Mesenchymal stem cell (in vitro differentiated cells and primary cell): ENCODE measurements around the gene ATF6.

Experiments used
- DNase-seq: peaks from one replicate; pipeline ENCODE4 v3.0.0-alpha.2; 2013
- H2AFZ ChIP-seq: one replicate; pipeline ENCODE4 v1.6.1; 2013; ENCODE audit warnings: low read depth, mild to moderate bottlenecking, control low read depth, inconsistent platforms, low read length, moderate library complexity
- H2AK5ac ChIP-seq: 2 replicates; pipeline ENCODE4 v1.6.1; 2013; ENCODE audit warnings: low read length, moderate library complexity, mild to moderate bottlenecking, inconsistent platforms; ENCODE audit not compliant: severe bottlenecking
- H2BK120ac ChIP-seq: one replicate; pipeline ENCODE4 v1.6.1; 2013; ENCODE audit warnings: low read depth, mild to moderate bottlenecking, inconsistent platforms, low read length, moderate library complexity
- H2BK12ac ChIP-seq, 2 experiments: one replicate each; pipeline ENCODE4 v1.6.1; 2013; ENCODE audit warnings: inconsistent platforms in 2 of 2, low read length in 2 of 2, mild to moderate bottlenecking in 2 of 2, moderate library complexity in 2 of 2, control low read depth in 1 of 2
- H2BK15ac ChIP-seq: one replicate; pipeline ENCODE4 v1.6.1; 2013; ENCODE audit warnings: mild to moderate bottlenecking, low read depth, inconsistent platforms; ENCODE audit not compliant: poor library complexity, severe bottlenecking
- H2BK5ac ChIP-seq: 2 replicates; pipeline ENCODE4 v1.6.1; 2013; ENCODE audit warnings: low read depth, mild to moderate bottlenecking, low read length, control low read depth, inconsistent platforms; ENCODE audit not compliant: poor library complexity, severe bottlenecking
- H3K14ac ChIP-seq, 2 experiments: one replicate each; pipeline ENCODE4 v1.6.1; 2013; ENCODE audit warnings: inconsistent platforms in 2 of 2, low read length in 2 of 2, control low read depth in 1 of 2, mild to moderate bottlenecking in 1 of 2, moderate library complexity in 1 of 2
- H3K18ac ChIP-seq, 2 experiments: one replicate each; pipeline ENCODE4 v1.6.1; 2013; ENCODE audit warnings: inconsistent platforms in 2 of 2, low read length in 2 of 2, control low read depth in 1 of 2, low read depth in 1 of 2, mild to moderate bottlenecking in 1 of 2
- H3K23ac ChIP-seq, 2 experiments: one replicate each; pipeline ENCODE4 v1.6.1; 2013; ENCODE audit warnings: inconsistent platforms in 2 of 2, low read length in 2 of 2, mild to moderate bottlenecking in 2 of 2, moderate library complexity in 2 of 2, control low read depth in 1 of 2
- H3K27ac ChIP-seq: 2 replicates; pipeline ENCODE4 v1.5.1; 2013; ENCODE audit warnings: mild to moderate bottlenecking, moderate library complexity, low read length, control low read depth, inconsistent platforms; ENCODE audit not compliant: poor library complexity, severe bottlenecking
- H3K27me3 ChIP-seq, 2 experiments: 2 replicates each; pipeline versions ENCODE4 v1.6.1 to v1.7.0; 2013; ENCODE audit warnings: low read length in 2 of 2, mild to moderate bottlenecking in 2 of 2, moderate library complexity in 2 of 2, control low read depth in 1 of 2, inconsistent platforms in 1 of 2; ENCODE audit not compliant: control insufficient read depth in 1 of 2, insufficient read depth in 1 of 2
- H3K36me3 ChIP-seq, 2 experiments: 2 replicates each; pipeline versions ENCODE4 v1.6.1 to v1.7.0; 2013; ENCODE audit warnings: low read length in 2 of 2, control low read depth in 1 of 2, inconsistent platforms in 1 of 2, low read depth in 1 of 2, mild to moderate bottlenecking in 1 of 2; ENCODE audit not compliant: insufficient read depth in 2 of 2, control insufficient read depth in 1 of 2
- H3K4ac ChIP-seq, 2 experiments: one replicate each; pipeline ENCODE4 v1.6.1; 2013; ENCODE audit warnings: inconsistent platforms in 2 of 2, low read length in 2 of 2, mild to moderate bottlenecking in 2 of 2, moderate library complexity in 2 of 2, control low read depth in 1 of 2, low read depth in 1 of 2
- H3K4me1 ChIP-seq: 2 replicates; pipeline ENCODE4 v1.6.1; 2013; ENCODE audit warnings: low read depth, low read length, control low read depth; ENCODE audit not compliant: control insufficient read depth, insufficient read depth
- H3K4me2 ChIP-seq: 2 replicates; pipeline ENCODE4 v1.6.1; 2013; ENCODE audit warnings: low read length, mild to moderate bottlenecking, inconsistent platforms; ENCODE audit not compliant: poor library complexity, severe bottlenecking
- H3K4me3 ChIP-seq, 2 experiments: 2 replicates each; pipeline versions ENCODE4 v1.5.1 to v1.7.0; 2013; ENCODE audit warnings: low read length in 2 of 2, mild to moderate bottlenecking in 2 of 2, control low read depth in 1 of 2, low read depth in 1 of 2; ENCODE audit not compliant: insufficient read depth in 1 of 2
- H3K79me1 ChIP-seq: replicated peaks from 2 replicates; pipeline ENCODE4 v1.6.1; 2013; ENCODE audit warnings: mild to moderate bottlenecking, control low read depth, low read length, inconsistent platforms; ENCODE audit not compliant: poor library complexity, severe bottlenecking
- H3K9ac ChIP-seq: 2 replicates; pipeline ENCODE4 v1.7.0; 2013; ENCODE audit warnings: mild to moderate bottlenecking, low read length, moderate library complexity
- H3K9me3 ChIP-seq: 2 replicates; pipeline ENCODE4 v1.7.0; 2013; ENCODE audit warnings: mild to moderate bottlenecking, low read length; ENCODE audit not compliant: control insufficient read depth
- H4K8ac ChIP-seq: one replicate; pipeline ENCODE4 v1.6.1; 2013; ENCODE audit warnings: inconsistent platforms, mild to moderate bottlenecking, low read length, moderate library complexity
- H4K91ac ChIP-seq: one replicate; pipeline ENCODE4 v1.6.1; 2013; ENCODE audit warnings: mild to moderate bottlenecking, low read length, inconsistent platforms
- WGBS: methylation state at CpG from one replicate; pipeline ENCODE4 v1.1.7; 2013; ENCODE audit warnings: mixed read lengths; 5-methylcytosine and 5-hydroxymethylcytosine counted together

The ATF6 gene

DNA sequence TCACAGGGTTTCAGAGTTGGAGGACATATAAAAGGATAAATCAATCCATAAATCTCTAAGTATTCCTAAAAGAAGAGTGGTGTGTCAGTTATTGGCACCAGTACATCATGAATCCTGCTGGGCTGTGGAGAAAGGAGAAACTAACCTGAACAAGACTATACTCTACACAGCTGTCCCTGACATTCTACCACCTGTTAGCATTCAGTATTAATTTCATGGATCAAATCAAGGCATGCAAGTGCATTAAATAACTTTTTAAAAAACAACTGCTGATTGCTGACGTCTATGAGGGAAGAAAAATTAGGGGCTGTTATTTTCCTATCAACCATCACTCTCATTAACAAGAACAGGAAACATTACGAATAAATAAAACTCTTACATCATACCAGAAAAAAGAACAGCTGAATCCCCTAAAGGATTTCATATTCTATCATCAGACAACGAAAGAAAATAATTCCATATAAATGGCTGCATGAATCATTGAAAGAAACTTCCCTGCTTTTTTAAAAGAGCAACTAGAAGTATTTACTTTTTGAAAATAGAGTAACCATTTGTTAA, 121.7 kb downstream of the ATF6 start:
- WGBS = 100% methylated on average over 2 of the region's 3 CpGs
- Histone ChIP-seq H3K4me2 (no peak overlapping the region), H3K23ac (no peak overlapping the region), H2BK15ac (no peak overlapping the region), H2AFZ (no peak overlapping the region), H3K79me1 (no peaks in the 10 kb centered on the region), H2BK5ac (no peak overlapping the region), H2AK5ac (no peak overlapping the region), H2BK120ac (no peak overlapping the region), H3K27ac (no peak overlapping the region), H3K18ac (no peak overlapping the region), H3K27me3 (no peaks in the 10 kb centered on the region), H3K4me3 (no peak overlapping the region), H2BK12ac (no peak overlapping the region), H3K36me3 (peaks cover 5 to 12% of the 10 kb centered on the region in 2 experiments), H4K8ac (no peak overlapping the region), H4K91ac (no peak overlapping the region), H3K9me3 (no peaks in the 10 kb centered on the region), H3K4me1 (no peaks in the 10 kb centered on the region), H3K4ac (no peak overlapping the region), H3K9ac (no peak overlapping the region), H3K14ac (no peak overlapping the region)
- DNase-seq = no peak

DNA sequence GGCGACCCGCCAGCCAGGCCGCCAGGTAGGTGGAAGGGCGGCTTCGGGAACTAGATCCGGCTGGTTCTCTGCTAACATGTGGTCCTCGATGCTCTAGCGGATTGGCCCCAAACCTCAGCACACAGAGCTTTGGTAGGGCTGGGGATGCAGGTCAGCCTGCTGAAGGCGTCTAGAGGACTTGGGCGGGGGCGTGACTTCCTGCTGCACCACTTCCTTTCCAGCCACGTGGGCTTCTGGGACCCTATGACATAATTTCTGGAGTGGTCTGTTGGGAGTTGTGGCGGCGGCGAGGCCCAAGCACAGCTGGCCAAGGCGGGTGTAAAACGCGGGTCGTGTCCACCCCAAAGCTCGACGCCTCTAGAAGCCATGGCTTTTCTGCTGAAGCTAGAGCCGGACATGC, 124.5 kb downstream of the ATF6 start:
- Histone ChIP-seq H2AFZ (no peak overlapping the region), H3K9ac (no peak overlapping the region), H3K4ac (no peak overlapping the region), H2BK12ac (no peak overlapping the region), H4K8ac (no peak overlapping the region), H3K36me3 (peaks cover 5 to 12% of the 10 kb centered on the region in 2 experiments), H3K23ac (no peak overlapping the region), H2BK120ac (no peak overlapping the region), H3K27ac (no peak overlapping the region), H2BK5ac (no peak overlapping the region), H3K14ac (peak overlapping the region in 1 of 2 experiments; percentile 22), H3K4me2 (no peak overlapping the region), H3K18ac (no peak overlapping the region), H3K9me3 (no peaks in the 10 kb centered on the region), H4K91ac (peak overlapping the region; percentile 53), H2BK15ac (no peak overlapping the region), H3K4me1 (no peaks in the 10 kb centered on the region), H3K79me1 (no peaks in the 10 kb centered on the region), H3K4me3 (no peak overlapping the region), H2AK5ac (no peak overlapping the region), H3K27me3 (no peaks in the 10 kb centered on the region)
- over 99% methylated on average over 22 of the region's 22 CpGs for WGBS
- no peak for DNase-seq

DNA sequence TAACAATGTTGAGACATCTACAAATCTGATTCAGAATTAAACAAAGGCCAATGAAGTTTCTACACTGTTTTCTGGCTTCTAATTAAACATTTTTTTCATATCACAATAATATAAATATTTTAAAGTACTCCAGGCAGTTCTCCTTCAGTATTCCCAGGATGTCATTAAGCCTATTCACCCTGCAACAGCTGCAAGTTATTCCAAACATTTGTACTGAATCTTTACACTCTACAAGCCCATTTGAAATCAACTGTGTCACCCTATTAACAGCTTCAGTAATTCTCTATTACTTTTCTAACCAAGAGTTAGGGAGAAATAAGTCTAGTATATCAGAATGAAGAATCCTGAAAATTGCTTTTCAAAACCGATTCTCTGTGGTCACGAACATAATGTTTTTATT, 133.0 kb downstream of the ATF6 start:
- H3K27ac ChIP-seq = peak overlapping the region; percentile 38
- no peaks in the 10 kb centered on the region for H3K27me3 ChIP-seq
- no peak overlapping the region for H3K9ac ChIP-seq
- H3K4me1 ChIP-seq = peaks cover 1% of the 10 kb centered on the region
- H4K91ac ChIP-seq = no peak overlapping the region
- no peak overlapping the region for H3K23ac ChIP-seq
- H2AK5ac ChIP-seq = no peak overlapping the region
- H3K36me3 ChIP-seq = no peaks in the 10 kb centered on the region
- no peak overlapping the region for H3K14ac ChIP-seq
- no peak overlapping the region for H2BK15ac ChIP-seq
- H3K79me1 ChIP-seq = peaks cover 1% of the 10 kb centered on the region
- no peak overlapping the region for H3K4me2 ChIP-seq
- H3K4ac ChIP-seq = no peak overlapping the region
- no peak overlapping the region for H2AFZ ChIP-seq
- no peak overlapping the region for H2BK5ac ChIP-seq
- no peaks in the 10 kb centered on the region for H3K9me3 ChIP-seq
- H2BK120ac ChIP-seq = no peak overlapping the region
- H2BK12ac ChIP-seq = no peak overlapping the region
- no peak overlapping the region for H3K4me3 ChIP-seq
- H4K8ac ChIP-seq = no peak overlapping the region
- no peak overlapping the region for H3K18ac ChIP-seq
- WGBS = no CpG with 5 or more reads among the region's 2 CpGs
- no peak for DNase-seq

DNA sequence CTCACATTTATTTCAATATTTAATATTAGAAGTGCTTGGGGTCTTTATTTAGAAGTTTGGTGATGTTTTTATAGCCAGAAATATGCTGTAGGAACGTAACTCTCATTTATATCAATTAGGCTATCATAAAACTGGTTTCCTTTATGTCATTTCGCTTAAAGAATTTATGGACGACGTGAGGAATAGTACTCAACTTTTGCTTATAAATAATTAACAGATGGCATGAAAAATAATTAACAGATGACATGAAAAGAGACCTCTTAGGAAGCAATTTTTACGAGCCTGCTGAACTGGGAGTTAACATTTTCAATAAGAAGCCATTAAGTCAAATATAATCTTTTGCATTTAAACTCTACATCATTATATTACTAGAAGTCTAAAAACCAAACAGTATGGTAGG, 134.0 kb downstream of the ATF6 start:
- Histone ChIP-seq H3K9me3 (no peaks in the 10 kb centered on the region), H3K27ac (no peak overlapping the region), H3K27me3 (no peaks in the 10 kb centered on the region), H3K36me3 (no peaks in the 10 kb centered on the region), H3K4me2 (no peak overlapping the region), H2AK5ac (no peak overlapping the region), H2BK15ac (no peak overlapping the region), H3K14ac (no peak overlapping the region), H3K4me3 (no peak overlapping the region), H3K9ac (no peak overlapping the region), H3K18ac (no peak overlapping the region), H4K91ac (no peak overlapping the region), H3K4ac (no peak overlapping the region), H2BK12ac (no peak overlapping the region), H3K79me1 (peaks cover 1% of the 10 kb centered on the region), H4K8ac (no peak overlapping the region), H2AFZ (no peak overlapping the region), H2BK5ac (no peak overlapping the region), H2BK120ac (no peak overlapping the region), H3K23ac (no peak overlapping the region), H3K4me1 (peaks cover 1% of the 10 kb centered on the region)
- no CpG with 5 or more reads among the region's 5 CpGs for WGBS
- no peak for DNase-seq
